ENCODE measurements around the gene CASP8.

CASP8 gene

GRCh38 chr2:201260302-201260800 lies at the start of gene CASP8:
Gene CASP8 (plus strand): TSS chr2:201260536. CDS start chr2:201266487, 5,951 bp downstream.
- DNase-seq (ENCODE audit: extremely low spot score, insufficient read length, low read depth) (no peak), FAIRE-seq (peak; percentile 73)

DNA sequence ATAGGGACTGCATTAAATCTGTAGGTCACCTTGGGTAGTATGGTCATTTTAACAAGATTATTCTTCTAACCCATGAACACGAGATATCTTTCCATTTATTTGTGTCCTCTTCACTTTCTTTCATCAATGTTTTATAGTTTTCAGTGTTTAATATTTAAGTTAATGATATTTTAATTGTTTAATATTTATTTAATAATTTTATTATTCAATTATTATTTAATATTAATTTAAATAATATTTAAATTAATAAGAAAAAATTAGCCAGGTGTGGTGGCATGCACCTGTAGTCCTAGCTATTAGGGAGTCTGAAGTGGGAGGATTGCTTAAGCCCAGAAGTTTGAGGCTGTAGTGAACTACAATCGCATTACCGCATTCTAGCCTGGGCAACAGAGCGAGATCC lies 44.4 kb upstream of the CASP8 start:
- DNase-seq (ENCODE audit: extremely low spot score, insufficient read length, low read depth) (no peak), FAIRE-seq (no peak)

- no peak for DNase-seq (ENCODE audit: extremely low spot score, insufficient read length, low read depth)
- FAIRE-seq = no peak
These were observed 43.4 kb upstream of the CASP8 start for GRCh38 chr2:201216918-201217317.

- FAIRE-seq = no peak
- DNase-seq (ENCODE audit: extremely low spot score, insufficient read length, low read depth) = no peak
These were observed 41.6 kb upstream of the CASP8 start for GRCh38 chr2:201218780-201219179.

GRCh38 chr2:201219328-201220096 lies 40.8 kb upstream of the CASP8 start:
- no peak for DNase-seq (ENCODE audit: extremely low spot score, insufficient read length, low read depth)
- no peak for FAIRE-seq

DNA sequence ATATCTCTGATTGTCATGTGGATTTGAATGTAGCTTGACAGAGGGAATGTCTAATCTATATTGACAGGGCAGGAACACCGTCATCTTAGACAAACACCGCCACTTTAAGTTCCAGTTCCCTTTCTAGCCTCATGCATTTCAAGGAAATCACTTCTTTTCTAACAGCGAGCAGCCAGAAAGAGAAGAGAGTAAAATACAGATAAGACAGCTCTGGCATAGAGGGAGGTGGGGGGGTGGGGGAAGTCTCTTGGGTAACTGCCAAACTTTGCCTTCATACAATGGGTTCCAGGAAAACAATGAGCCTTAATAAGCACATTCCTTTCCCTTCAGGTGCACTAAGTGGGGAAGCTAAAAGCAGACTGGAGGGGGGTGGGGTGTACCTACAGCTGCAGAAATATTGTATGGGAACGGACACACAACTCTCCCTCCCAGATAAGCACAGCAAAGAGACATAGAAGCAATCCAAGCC lies 40.2 kb upstream of the CASP8 start:
- DNase-seq (ENCODE audit: extremely low spot score, insufficient read length, low read depth) = no peak
- FAIRE-seq = no peak

DNA sequence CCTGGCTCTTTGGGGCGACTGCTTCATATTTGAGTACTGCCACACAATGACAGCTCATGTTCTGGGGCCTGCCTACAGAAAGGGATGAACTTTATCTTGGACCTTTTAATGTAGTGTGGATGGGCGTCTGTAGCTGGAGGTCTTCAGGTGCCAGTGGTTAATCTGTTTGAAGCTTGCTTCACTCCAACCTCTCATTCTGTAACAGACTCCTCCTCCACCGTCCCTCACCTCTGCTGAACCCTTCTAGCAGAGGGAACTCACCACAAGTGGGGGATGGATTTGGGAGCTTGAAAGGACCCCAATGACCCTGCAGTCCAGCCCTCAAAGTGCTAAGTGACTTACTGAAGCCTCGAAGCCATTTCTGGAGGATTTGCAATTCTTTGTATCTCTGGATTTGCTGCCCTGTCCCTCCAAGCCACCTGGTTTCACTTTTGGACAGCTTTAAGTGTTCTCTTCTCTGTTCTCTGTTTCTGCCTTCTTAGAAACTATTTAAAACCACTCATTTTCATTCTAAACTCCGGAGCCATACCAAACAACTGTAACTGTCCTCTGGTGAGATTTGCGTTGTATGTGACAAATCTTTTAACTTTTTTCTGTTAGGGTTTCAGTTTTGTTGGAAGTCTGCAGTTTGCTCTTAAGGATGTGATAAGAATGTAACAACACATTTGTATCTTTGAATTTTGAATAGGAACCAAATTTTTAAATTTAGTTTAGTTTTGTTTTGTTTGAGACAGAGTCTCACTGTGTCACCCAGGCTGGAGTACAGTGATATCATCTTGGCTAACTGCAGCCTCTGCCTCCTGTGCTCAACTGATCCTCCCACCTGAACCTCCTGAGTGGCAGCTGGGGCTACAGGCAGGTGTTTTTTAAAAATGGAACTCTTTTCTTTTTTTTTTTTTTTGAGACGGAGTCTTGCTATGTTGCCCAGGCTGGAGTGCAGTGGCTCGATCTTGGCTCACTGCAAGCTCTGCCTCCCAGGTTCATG lies 37.0 kb upstream of the CASP8 start:
- DNase-seq (ENCODE audit: extremely low spot score, insufficient read length, low read depth) (no peak), FAIRE-seq (peak; percentile 71)

DNA sequence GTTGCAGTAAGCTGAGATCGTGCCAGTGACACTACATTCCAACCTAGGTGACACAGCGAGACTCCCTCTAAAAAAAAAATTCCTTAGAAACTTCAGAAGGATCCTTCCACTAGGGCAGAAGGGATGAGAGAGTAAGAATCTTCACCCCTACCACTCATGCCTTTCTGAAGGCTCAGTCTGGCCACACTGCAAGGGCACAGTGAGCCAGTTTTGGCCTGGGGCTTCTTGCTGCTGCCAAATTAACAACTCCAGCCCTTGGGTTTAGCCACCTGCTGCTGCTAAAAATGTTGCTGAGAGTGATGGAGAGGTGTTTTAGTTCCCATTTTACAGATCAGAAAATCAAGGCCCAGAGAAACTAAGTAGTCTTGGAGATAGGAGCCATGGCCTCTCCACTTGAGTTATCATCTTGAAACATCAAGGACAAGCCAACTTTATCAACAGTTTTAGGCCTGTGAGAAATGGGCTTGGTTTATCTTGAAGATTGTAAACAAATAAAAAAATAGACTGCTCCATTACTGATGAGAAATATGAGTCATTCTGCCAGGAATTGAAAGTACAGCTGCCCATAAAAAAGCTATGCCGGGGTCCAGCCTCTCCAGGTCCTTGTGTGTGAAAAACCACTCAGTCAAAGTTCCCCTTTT lies 31.9 kb upstream of the CASP8 start:
- no peak for FAIRE-seq
- no peak for DNase-seq (ENCODE audit: extremely low spot score, insufficient read length, low read depth)

- FAIRE-seq = no peak
These were observed 31.4 kb upstream of the CASP8 start for GRCh38 chr2:201228912-201229290.

DNA sequence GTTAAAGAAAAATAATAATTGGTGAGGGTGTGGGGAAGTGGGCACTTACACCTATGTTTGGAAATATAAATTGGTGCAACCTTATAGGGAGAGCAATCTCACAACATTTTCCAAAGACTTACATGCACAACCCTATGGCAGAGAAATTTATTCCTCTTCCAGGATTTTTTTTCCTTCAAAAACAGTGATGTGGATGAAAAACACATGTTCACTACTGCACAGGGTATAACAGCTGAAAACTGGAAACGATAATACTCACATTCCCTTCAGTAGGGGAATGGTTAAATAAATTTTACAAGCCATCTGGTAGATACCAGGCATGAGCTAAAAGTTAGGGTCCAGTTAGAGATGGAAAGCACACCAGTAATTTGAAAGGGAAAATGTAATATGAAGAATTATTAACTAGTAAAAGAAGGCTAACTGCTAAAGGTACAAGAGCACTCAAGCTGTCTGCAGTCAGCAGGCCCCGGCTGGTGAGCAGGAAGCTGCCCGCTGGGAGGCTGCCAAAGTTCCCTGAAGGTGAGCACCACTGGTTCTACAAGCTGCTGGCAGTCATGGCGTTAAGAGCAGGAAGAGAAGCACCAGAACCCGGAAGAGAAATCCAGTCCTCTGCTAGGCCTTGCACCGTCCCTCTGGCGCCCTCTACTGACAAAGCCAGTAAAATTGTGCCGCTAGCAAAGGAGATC lies 28.4 kb upstream of the CASP8 start:
- FAIRE-seq (peak; percentile 91), DNase-seq (ENCODE audit: extremely low spot score, insufficient read length, low read depth) (peak; percentile 62)

More at GRCh38 chr2:201228912-201229290, 31.4 kb upstream of the CASP8 start:
- no peak for DNase-seq (ENCODE audit: extremely low spot score, insufficient read length, low read depth)

DNA sequence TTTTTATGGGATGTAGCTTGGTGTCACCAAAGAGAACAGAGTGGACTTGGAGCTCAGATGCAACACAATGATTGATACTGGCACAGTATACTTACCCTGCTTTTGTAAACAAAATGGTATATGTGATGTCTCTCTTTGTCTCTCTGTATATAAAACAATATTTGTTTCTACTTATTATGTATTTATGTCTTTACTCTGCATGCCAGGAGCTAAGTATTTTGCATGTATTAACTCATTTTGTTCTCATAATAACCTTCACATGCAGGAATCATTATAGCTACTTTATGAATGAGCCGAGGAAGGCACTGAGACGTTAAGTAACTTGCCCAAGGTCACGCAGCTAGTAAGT lies 27.9 kb upstream of the CASP8 start:
- FAIRE-seq = no peak

DNA sequence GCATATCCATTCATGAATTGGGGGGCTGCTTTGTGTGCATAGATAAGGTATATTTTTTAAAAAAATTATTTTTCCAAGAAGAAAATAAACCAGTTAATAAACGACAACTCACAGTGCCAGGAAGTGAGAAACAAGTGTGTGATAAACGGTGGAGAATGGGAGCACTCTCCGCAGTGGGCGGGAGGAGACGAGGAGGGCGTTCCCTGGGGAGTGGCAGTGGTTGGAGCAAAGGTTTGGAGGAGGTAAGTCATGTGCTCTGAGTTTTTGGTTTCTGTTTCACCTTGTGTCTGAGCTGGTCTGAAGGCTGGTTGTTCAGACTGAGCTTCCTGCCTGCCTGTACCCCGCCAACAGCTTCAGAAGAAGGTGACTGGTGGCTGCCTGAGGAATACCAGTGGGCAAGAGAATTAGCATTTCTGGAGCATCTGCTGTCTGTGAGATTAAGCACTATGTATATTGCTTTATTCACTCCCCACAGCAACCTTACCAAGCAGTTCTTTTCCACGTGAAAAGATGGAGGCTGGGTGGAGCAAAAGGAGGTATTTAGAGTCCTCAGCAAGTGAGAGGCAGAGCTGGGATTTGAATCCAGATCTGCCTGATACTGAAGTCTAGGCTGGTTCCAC lies 27.0 kb upstream of the CASP8 start:
- peak; percentile 99 for FAIRE-seq
- no peak for DNase-seq (ENCODE audit: extremely low spot score, insufficient read length, low read depth)

More for the DNA sequence above, 27.9 kb upstream of the CASP8 start:
- DNase-seq (ENCODE audit: extremely low spot score, insufficient read length, low read depth) = no peak

DNA sequence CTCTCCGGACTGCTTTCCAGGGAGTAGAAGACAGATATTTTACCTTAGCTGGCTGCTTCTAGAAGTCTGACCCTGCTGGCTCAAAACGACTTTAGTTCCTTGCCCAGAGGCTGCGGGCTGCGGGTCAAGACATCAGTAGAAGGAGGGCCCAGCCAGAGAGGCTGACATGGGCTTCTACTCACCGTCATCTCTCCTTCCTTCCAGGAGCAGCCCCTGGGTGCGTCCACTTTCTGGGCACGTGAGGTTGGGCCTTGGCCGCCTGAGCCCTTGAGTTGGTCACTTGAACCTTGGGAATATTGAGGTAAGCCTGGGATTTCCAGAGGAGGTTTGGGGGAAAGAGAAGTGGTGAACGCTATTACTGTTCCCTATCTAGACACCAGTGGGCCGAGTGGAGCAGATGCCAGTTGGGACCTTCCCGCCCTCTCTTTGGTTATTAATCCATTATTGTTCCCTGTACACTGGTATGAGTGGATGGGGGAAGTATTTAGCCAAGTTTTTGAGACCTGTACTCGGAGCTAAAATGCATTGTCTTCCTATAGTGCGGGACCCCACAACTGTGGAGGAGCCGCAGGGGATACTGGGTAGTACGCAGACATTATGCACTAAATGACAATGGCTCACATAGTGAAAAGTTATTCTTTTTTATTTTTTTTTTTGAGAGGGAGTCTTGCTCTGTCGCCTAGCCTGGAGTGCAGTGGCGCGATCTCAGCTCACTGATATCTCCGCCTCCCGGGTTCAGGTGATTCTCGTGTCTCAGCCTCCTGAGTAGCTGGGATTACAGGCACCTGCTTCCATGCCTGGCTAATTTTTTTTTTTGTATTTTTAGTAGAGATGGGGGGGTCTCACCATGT lies 26.3 kb upstream of the CASP8 start:
- DNase-seq (ENCODE audit: extremely low spot score, insufficient read length, low read depth) (no peak), FAIRE-seq (peak; percentile 42)

DNA sequence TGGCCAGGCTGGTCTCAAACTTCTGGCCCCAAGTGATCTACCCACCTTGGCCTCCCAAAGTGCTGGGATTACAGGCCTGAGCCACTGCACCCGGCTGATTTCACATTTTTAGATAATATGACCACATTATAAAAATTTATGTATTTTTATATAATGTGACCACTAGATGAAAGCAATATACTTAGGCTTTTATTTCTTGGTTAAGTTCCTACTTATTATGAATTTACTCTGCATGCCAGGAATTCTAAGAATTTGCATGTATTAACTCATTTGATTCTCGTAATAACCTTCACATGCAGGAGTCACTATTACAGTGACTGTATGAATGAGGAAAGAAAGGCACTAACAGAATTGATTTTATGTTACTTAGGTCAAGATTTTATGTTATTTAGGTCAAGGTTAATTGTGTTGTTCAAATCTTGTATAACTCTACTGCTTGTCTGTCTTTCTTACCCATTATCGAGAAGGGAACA lies 25.6 kb upstream of the CASP8 start:
- DNase-seq (ENCODE audit: extremely low spot score, insufficient read length, low read depth) = no peak
- no peak for FAIRE-seq

DNA sequence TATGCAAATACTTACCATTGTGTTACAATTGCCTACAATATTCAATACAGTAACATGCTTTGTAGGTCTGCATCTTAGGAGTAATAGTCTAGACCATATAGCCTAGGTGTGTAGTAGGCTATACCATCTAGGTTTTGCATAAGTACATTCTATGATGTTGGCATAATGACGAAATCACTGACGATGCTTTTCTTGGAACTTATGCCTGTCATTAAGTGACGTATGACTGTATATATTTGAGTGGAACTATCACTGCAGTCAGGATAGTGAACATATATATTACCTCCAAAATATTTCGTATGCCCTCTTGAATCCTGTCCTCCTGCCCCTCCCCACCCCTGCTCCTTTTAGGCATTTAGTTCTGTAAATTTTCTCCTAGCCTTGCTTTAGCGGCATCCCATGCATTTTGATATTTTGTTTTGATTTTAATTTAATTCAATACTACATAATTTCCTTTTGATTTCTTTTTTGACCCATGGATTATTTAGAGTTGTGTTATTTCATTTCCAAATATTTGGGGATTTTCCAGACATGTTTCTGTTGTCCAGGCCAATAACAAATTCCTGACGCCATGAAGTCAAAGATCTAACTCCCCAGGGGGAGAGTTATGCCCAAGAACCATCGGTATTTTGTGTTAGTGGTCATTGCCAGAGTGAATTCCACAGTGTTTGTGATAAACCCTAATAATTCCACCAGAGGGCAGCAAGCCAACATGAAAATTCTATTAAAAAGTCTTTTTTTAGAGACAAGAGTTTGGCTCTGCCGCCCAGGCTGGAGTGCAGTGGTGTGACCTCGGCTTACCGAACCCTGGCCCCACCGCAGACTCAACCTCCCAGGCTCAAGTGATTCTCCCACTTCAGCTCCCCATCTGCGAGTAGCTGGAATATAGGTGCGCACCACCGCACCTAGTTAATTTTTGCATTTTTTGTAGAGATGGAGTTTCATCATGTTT lies 24.2 kb upstream of the CASP8 start:
- FAIRE-seq (peak; percentile 87), DNase-seq (ENCODE audit: extremely low spot score, insufficient read length, low read depth) (no peak)

GRCh38 chr2:201237486-201238123 lies 22.7 kb upstream of the CASP8 start:
- DNase-seq (ENCODE audit: extremely low spot score, insufficient read length, low read depth) (no peak), FAIRE-seq (no peak)

Measured in GM18507 (cell line).